Fibroblast of skin of left quadriceps (primary cell): ENCODE results near the gene ARHGAP4.

ENCODE experiments used
- DNase-seq, 2 experiments: peaks; one replicate each; pipeline ENCODE4 v3.0.0-alpha.2; 2013; ENCODE audit warnings: low read depth in 2 of 2

Gene ARHGAP4

DNA sequence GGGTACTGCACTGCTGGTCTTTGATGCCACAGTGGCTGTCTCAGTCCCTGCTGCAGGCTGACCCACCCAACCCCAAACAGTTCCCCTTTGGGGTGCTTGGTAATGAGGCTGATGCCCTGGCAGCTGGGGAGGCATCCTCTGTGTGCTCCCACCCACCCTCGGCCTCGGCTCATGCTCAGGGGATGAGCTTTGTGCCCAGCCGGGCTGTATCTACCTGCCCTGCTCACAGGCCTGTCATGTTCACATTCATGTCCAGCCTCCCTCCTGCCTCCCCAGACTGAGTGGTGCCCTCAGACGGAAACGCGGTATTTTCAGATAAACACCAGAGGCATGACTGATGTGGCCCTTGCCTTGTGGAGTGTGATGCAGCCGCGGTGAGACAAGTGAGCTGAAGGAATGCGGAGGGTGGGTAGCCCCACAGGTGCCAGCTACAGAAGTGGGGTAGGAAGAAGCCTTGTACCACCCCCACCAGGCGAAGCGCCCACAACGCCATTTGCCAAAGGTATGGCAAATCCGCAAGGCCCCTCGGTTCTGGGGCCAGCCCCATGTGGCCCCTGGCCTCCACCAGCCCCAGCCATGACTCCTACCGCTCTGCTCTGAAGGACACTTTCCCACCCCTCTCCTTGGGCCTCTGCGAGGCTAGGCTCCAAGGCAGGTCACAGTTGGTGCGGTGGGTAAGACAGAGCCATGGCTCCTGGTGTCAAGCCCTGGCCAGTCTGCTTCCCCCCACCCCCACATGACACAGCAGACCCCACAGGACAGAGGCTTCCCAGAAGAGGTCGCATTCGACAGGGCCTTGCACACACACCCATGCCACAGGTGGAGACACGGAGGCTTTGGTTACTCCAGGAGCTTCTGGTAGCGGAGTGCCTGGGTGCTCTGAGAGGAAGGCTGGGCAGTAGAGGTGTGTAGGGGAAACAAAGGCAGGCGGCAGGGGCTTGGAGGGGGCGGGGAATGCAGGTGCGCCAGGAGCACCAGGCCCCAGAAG lies 20.2 kb upstream of the ARHGAP4 start:
- no peak for DNase-seq

- no peak for DNase-seq
Observed at GRCh38 chrX:153944800-153945150, 18.7 kb upstream of the ARHGAP4 start.

- DNase-seq = no peak
Observed at GRCh38 chrX:153944140-153944799, 18.2 kb upstream of the ARHGAP4 start, which contains the start of gene RENBP. Gene RENBP, minus strand, starts transcription at chrX:153944643. Its CDS starts 33 bp downstream, at chrX:153944610.

- DNase-seq = no peak
Observed at GRCh38 chrX:153941336-153942252, 15.5 kb upstream of the ARHGAP4 start.

GRCh38 chrX:153939573-153939972 lies 13.5 kb upstream of the ARHGAP4 start:
- no peak for DNase-seq

GRCh38 chrX:153938226-153938786 lies 12.2 kb upstream of the ARHGAP4 start:
- no peak for DNase-seq

GRCh38 chrX:153937056-153937455 lies 11.0 kb upstream of the ARHGAP4 start:
- DNase-seq = no peak

- DNase-seq = no peak
Observed at GRCh38 chrX:153935326-153935851, 9.3 kb upstream of the ARHGAP4 start.

DNA sequence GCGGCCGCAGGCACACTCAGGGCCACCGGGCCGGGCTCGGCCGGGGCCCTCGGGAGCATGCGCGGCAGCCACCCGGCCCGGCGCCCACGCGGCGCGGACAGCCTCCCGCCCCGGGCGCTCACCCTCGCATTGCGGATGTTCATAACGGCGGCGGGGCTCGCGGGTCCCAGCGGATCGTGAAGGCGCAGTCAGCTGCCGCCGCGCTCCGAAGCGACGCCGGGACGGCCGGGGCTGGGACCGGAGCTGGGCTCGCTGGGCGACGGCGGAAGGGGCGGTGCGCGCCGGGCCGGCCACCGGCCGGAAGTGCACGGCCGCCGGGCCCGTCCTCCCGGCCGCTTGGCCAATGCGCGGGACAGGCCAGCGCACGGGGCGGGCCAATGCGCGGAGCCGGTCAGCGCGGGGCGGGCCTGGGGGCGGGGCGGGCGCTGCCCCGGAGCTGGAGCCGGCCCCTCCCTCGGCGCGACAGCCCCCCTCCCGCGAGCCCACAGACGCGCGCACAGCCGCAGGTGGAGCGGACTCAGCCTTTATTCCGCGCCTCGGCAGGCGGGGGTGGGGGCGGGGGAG lies 8.8 kb upstream of the ARHGAP4 start, which contains the start of gene NAA10:
Gene NAA10, minus strand, starts transcription at position 276 of the 564 bp plus-strand sequence. Its CDS starts 133 bp downstream, at position 143.
- no peak for DNase-seq

- no peak for DNase-seq
Observed at GRCh38 chrX:153934148-153934761, 8.2 kb upstream of the ARHGAP4 start.

- no peak for DNase-seq
Observed at GRCh38 chrX:153933748-153934147, 7.7 kb upstream of the ARHGAP4 start.

GRCh38 chrX:153932220-153932915 lies 6.3 kb upstream of the ARHGAP4 start:
- DNase-seq = no peak

DNA sequence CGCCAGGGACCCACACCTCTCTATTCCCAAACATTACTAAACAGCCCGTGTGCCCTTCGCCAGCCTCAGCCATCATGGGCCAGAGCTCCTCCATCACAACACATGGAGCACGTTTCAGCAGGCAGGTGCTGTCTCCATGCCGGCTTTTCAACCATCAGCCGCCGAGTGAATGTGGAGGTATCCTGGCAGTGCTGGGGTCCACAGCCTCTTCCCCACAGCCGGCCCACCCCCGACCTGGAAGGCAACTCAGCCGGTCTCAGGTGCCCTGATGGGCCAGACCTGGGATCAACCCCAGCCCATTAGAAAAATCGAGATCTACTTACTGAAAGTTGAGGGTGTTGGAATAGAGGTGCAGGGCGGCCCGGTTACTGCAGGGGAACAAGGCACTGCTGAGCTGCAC lies 5.7 kb upstream of the ARHGAP4 start:
- DNase-seq = no peak

DNA sequence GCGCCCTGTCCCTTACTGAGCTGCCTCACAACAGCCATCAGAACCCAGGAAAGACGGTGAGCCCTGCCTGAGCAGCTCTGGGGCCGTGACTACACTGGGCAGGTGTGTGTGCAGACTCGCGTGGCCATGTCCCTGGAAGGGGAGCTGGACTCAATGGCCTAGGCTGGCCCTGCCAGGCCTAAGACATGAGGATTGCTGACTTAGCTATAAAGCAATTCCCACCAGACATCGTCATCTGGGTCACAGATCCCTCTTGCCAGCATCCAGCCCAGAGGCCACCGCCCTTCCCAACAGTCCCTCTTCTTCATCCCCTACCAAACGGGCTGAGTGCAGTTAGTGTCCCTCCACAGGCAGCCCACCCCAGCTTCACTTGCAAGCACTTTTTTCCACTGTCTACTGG lies 5.1 kb upstream of the ARHGAP4 start:
- no peak for DNase-seq

DNA sequence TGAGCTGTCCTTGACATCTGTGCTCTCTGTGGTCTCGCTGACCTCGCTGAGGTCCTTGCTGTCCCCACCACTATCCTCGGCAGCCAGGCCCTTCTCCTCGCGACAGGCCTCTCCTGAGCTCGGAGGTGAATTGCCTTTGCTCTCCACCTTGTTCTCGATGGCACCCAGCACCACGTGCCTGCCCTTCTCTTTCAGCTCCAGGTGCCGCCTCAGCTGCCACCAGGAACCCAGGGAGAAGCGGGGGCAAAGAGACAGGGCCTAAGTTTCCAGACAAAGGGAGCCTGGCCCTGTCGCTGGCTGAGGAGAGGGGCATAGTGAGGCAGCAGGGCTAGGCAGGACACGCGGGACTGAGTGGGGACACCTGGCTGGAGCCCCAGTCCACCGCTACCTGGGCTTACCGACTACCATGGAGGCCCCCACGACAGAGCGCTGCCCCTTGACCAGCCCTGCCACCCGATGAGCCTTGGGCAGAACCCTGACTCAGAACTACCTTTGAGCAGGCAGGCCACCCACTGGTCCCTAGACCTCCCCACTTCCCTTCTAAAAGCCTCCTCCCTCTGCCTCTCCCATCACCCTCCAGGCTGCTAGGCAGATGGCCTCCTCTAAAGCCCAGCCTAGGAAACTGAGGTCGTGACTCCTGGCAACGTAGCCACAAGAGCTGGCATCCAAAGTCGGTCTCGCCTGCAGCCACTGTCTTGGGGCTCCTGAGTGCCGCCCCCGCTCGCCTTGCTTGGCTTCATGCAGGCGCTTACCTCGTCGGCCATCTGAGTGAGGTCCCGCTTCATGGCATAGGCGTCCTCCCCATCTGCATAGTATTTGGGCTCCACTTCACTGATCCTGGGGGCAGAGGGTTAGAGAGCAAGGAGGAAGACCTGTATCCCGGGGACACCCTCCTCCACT lies 4.2 kb upstream of the ARHGAP4 start:
- no peak for DNase-seq

DNA sequence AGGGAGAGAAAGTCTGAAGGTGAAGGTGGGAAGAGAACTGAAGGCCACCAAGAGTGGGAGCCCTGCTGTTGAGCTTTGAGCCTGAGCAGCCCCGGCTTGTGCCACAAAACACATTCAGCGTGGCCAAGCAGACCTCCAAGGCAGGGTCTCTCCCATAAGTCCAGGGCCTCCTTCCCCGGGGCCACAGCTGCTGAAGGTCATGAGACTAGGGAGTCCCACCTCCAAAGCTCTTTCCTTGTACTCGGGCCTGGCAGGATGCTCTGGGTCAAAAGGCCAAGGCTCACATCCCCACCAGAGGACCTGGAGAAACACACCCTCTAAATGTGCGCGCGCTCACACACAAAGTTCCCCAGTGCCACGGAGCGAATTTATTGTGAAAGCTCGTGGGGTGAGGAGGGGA lies 3.5 kb upstream of the ARHGAP4 start:
- no peak for DNase-seq

- DNase-seq = no peak
Observed at GRCh38 chrX:153928846-153929245, 2.8 kb upstream of the ARHGAP4 start.

- peak; percentile 92 for DNase-seq
Observed at GRCh38 chrX:153927922-153928760, 2.1 kb upstream of the ARHGAP4 start.
